ENCODE measurements around the gene KCNA1. TPM values are rescaled to one million over a fixed set of nuclear protein-coding genes. Genes with fewer than 3 reads are reported as not detected.

The KCNA1 gene
- total RNA-seq, 4 donors from 2014 or later: 0.27 to 3.9 (median 2.7) TPM

GRCh38 chr12:4943067-4943937, 33.6 kb downstream of the KCNA1 start:
- intact Hi-C loops (cut with DNase I): no loop called here
- 79 to 87% methylated on average over 10 of the region's 10 CpGs for WGBS, 2 donors
- TF ChIP-seq CTCF (IDR thresholded peaks at IDR 0.05): no peak

GRCh38 chr12:4943938-4944284, 34.2 kb downstream of the KCNA1 start:
- intact Hi-C loops (cut with DNase I): no loop called here
- WGBS, 2 donors: 76 to 87% methylated on average over 4 of the region's 4 CpGs
- TF ChIP-seq CTCF (IDR thresholded peaks at IDR 0.05) (no peak), POLR2A (IDR thresholded peaks at IDR 0.05) (no peak)

More at GRCh38 chr12:4943067-4943937, 33.6 kb downstream of the KCNA1 start:
- H3K4me3 ChIP-seq (replicated peaks in 1 of 3): no peak overlapping the region
- H3K27me3 ChIP-seq: no peaks in the 10 kb centered on the region
- H3K9me3 ChIP-seq: no peaks in the 10 kb centered on the region
- no peak overlapping the region for H3K27ac ChIP-seq
- no peaks in the 10 kb centered on the region for H3K36me3 ChIP-seq
- H3K4me1 ChIP-seq: no peaks in the 10 kb centered on the region
- no peak for DNase-seq

GRCh38 chr12:4947253-4947652, 37.5 kb downstream of the KCNA1 start:
- TF ChIP-seq POLR2A (IDR thresholded peaks at IDR 0.05) (no peak), CTCF (IDR thresholded peaks at IDR 0.05) (no peak)
- Histone ChIP-seq H3K4me3 (replicated peaks in 1 of 3) (no peak overlapping the region), H3K4me1 (peaks cover 0 to 3% of the 10 kb centered on the region in 2 donors), H3K36me3 (no peaks in the 10 kb centered on the region), H3K9me3 (no peaks in the 10 kb centered on the region), H3K27ac (no peak overlapping the region), H3K27me3 (no peaks in the 10 kb centered on the region)
- WGBS, 2 donors: 83 to 88% methylated on average over 11 to 12 of the region's 12 CpGs
- intact Hi-C loops (cut with DNase I): no loop called here
- DNase-seq: no peak

More at GRCh38 chr12:4943938-4944284, 34.2 kb downstream of the KCNA1 start:
- DNase-seq: no peak
- H3K36me3 ChIP-seq: no peaks in the 10 kb centered on the region
- H3K4me1 ChIP-seq: no peaks in the 10 kb centered on the region
- H3K9me3 ChIP-seq: no peaks in the 10 kb centered on the region
- no peak overlapping the region for H3K4me3 ChIP-seq (replicated peaks in 1 of 3)
- no peaks in the 10 kb centered on the region for H3K27me3 ChIP-seq
- H3K27ac ChIP-seq: no peak overlapping the region

- H3K4me1 ChIP-seq: peaks cover 7 to 10% of the 10 kb centered on the region in 2 donors
- H3K27ac ChIP-seq: peak overlapping the region; percentile 12 to 45 (median 42)
- TF ChIP-seq CTCF (IDR thresholded peaks at IDR 0.05) (no peak), POLR2A (IDR thresholded peaks at IDR 0.05) (no peak)
- no peak overlapping the region for H3K4me3 ChIP-seq (replicated peaks in 1 of 3)
- no peaks in the 10 kb centered on the region for H3K36me3 ChIP-seq
- DNase-seq: no peak
- intact Hi-C loops (cut with DNase I): no loop called here
- WGBS, 2 donors: 87 to 88% methylated on average over 7 of the region's 7 CpGs
- H3K27me3 ChIP-seq: no peaks in the 10 kb centered on the region
- H3K9me3 ChIP-seq: no peaks in the 10 kb centered on the region
Observed at GRCh38 chr12:4951083-4951482, 41.4 kb downstream of the KCNA1 start.

- no peaks in the 10 kb centered on the region for H3K27me3 ChIP-seq
- peaks cover 7 to 10% of the 10 kb centered on the region in 2 donors for H3K4me1 ChIP-seq
- DNase-seq: peak; percentile 80 to 83
- no peaks in the 10 kb centered on the region for H3K9me3 ChIP-seq
- H3K36me3 ChIP-seq: no peaks in the 10 kb centered on the region
- intact Hi-C loops (cut with DNase I): no loop called here
- no peak overlapping the region for H3K4me3 ChIP-seq (replicated peaks in 1 of 3)
- peak overlapping the region; percentile 12 to 52 (median 42) for H3K27ac ChIP-seq
- 18 to 58% methylated on average over 3 of the region's 3 CpGs for WGBS, 2 donors
- TF ChIP-seq POLR2A (IDR thresholded peaks at IDR 0.05) (no peak), CTCF (IDR thresholded peaks at IDR 0.05) (no peak)
Observed at GRCh38 chr12:4951601-4952000, 41.9 kb downstream of the KCNA1 start.

Data from thyroid gland (tissue), 4 donors.